T-helper 1 cell treated with Interleukin-12 subunit alpha and Interleukin-12 subunit beta and Interleukin-4 antibody, amounts not matched to agents 30 μg/mL and 1 μg/mL, for 36 hours (primary cell): ENCODE data around the gene CDH11.

Experiments
- H3K27ac Mint-ChIP-seq: one replicate; pipeline ENCODE4 v1.8.0; 2021; ENCODE audit warnings: mild to moderate bottlenecking, mixed read lengths
- H3K27me3 Mint-ChIP-seq: one replicate; pipeline ENCODE4 v1.8.0; 2021; ENCODE audit warnings: low read depth, mixed read lengths
- H3K36me3 Mint-ChIP-seq: one replicate; pipeline ENCODE4 v1.8.0; 2021; ENCODE audit warnings: low read depth, mixed read lengths
- H3K4me1 Mint-ChIP-seq: one replicate; pipeline ENCODE4 v1.8.0; 2021; ENCODE audit warnings: low read depth, mixed read lengths
- H3K4me3 Mint-ChIP-seq: one replicate; pipeline ENCODE4 v1.8.0; 2021; ENCODE audit warnings: mild to moderate bottlenecking, moderate library complexity, mixed read lengths
- H3K9me3 Mint-ChIP-seq: one replicate; pipeline ENCODE4 v1.8.0; 2021; ENCODE audit warnings: mixed read lengths

CDH11 gene

GRCh38 chr16:65003621-65004020 lies 118.2 kb downstream of the CDH11 start:
- Mint-ChIP-seq H3K27me3 (no peaks in the 10 kb centered on the region), H3K9me3 (peaks cover 4% of the 10 kb centered on the region), H3K36me3 (no peaks in the 10 kb centered on the region), H3K4me1 (no peaks in the 10 kb centered on the region), H3K4me3 (no peak overlapping the region), H3K27ac (no peak overlapping the region)

- no peaks in the 10 kb centered on the region for H3K27me3 Mint-ChIP-seq
- no peaks in the 10 kb centered on the region for H3K36me3 Mint-ChIP-seq
- no peak overlapping the region for H3K27ac Mint-ChIP-seq
- H3K9me3 Mint-ChIP-seq, result peaks cover 4% of the 10 kb centered on the region
- H3K4me1 Mint-ChIP-seq, result no peaks in the 10 kb centered on the region
- no peak overlapping the region for H3K4me3 Mint-ChIP-seq
Observed at GRCh38 chr16:65002265-65002664, 119.6 kb downstream of the CDH11 start.

GRCh38 chr16:65000654-65001053 lies 121.2 kb downstream of the CDH11 start:
- no peaks in the 10 kb centered on the region for H3K36me3 Mint-ChIP-seq
- no peaks in the 10 kb centered on the region for H3K4me1 Mint-ChIP-seq
- H3K27ac Mint-ChIP-seq, result no peak overlapping the region
- no peaks in the 10 kb centered on the region for H3K27me3 Mint-ChIP-seq
- H3K4me3 Mint-ChIP-seq, result no peak overlapping the region
- peaks cover 9% of the 10 kb centered on the region for H3K9me3 Mint-ChIP-seq

DNA sequence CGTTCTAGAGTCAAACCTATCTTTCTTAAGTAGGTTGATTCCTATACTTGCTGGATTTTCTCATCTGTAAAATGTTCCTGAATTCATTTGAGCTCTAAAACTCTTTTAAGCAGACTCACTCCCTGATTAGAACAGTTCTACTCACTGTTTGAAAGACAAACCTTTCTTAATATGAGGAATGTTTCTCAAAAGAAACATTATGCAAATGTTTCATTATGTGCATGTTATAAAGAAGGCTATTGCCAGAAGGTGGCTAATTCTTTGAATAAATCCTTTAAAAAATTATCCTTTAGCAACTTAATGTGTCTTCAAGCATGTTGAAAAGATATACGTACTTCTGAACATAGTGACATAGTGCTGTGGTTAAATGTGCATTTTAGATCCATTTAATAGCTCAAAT lies 124.1 kb downstream of the CDH11 start:
- H3K36me3 Mint-ChIP-seq, result no peaks in the 10 kb centered on the region
- no peak overlapping the region for H3K27ac Mint-ChIP-seq
- no peaks in the 10 kb centered on the region for H3K4me1 Mint-ChIP-seq
- no peak overlapping the region for H3K4me3 Mint-ChIP-seq
- no peaks in the 10 kb centered on the region for H3K27me3 Mint-ChIP-seq
- peaks cover 13% of the 10 kb centered on the region for H3K9me3 Mint-ChIP-seq

DNA sequence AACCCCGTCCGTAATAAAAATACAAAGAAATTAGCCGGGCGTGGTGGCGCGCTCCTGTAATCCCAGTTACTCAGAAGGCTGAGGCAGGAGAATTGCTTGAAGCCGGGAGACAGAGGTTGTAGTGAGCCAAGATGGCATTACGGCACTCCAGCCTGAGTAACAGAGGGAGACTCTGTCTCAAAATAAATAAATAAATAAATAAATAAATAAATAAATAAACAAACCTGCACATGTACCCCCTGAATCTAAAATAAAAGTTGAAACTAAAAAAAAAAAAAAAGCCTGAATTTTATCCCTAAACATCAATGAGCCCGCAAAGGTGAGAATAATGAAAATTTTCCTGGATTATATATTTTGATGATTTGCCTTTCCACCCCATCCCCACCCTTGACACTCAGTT lies 124.7 kb downstream of the CDH11 start:
- H3K4me1 Mint-ChIP-seq, result no peaks in the 10 kb centered on the region
- no peak overlapping the region for H3K27ac Mint-ChIP-seq
- H3K9me3 Mint-ChIP-seq, result peaks cover 13% of the 10 kb centered on the region
- H3K4me3 Mint-ChIP-seq, result no peak overlapping the region
- no peaks in the 10 kb centered on the region for H3K36me3 Mint-ChIP-seq
- H3K27me3 Mint-ChIP-seq, result no peaks in the 10 kb centered on the region

- Mint-ChIP-seq H3K9me3 (peaks cover 13% of the 10 kb centered on the region), H3K27ac (no peak overlapping the region), H3K4me1 (no peaks in the 10 kb centered on the region), H3K4me3 (no peak overlapping the region), H3K27me3 (no peaks in the 10 kb centered on the region), H3K36me3 (no peaks in the 10 kb centered on the region)
Observed at GRCh38 chr16:64996641-64997040, 125.2 kb downstream of the CDH11 start.

DNA sequence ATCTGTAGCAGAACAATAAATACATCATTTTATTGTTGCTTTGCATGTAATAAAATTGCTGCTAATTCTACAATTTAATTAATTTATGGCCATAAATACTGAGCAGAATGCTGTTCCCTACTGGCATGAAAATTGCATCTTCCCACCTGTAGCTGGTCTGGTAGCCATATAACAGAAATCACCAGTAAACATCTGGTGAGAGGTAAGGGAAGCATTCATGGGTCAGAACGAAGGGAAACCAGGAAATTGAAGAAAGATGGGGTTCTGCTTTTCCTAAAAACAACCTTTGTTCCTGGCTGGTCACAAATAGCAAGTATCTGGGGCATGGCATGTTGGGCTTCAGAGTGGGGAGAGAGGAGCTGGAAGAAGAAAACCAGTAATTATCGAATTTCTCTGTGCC lies 128.4 kb downstream of the CDH11 start:
- no peaks in the 10 kb centered on the region for H3K36me3 Mint-ChIP-seq
- H3K27ac Mint-ChIP-seq, result no peak overlapping the region
- no peaks in the 10 kb centered on the region for H3K4me1 Mint-ChIP-seq
- no peak overlapping the region for H3K4me3 Mint-ChIP-seq
- no peaks in the 10 kb centered on the region for H3K27me3 Mint-ChIP-seq
- H3K9me3 Mint-ChIP-seq, result peaks cover 17% of the 10 kb centered on the region

DNA sequence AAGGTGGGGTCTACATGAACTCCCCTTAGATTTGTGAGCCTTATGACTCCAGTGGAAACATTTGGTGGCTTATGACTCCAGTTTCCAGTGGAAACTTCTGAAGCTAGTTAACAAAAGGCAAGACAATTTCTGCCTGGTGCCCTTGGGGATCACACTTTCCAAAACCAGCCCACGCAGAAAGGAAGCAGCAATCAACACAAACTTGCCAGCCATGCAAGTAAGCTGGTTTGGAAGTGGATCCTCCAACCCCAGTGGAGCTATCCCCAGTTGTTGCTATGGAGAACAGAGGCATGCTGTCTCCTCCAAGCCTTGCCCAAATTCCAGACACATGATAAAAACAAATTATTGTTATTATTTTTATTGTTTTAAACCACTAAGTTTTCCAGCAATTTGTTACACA lies 130.9 kb downstream of the CDH11 start:
- Mint-ChIP-seq H3K9me3 (peaks cover 23% of the 10 kb centered on the region), H3K4me3 (no peak overlapping the region), H3K36me3 (no peaks in the 10 kb centered on the region), H3K4me1 (no peaks in the 10 kb centered on the region), H3K27ac (no peak overlapping the region), H3K27me3 (no peaks in the 10 kb centered on the region)

GRCh38 chr16:64990101-64990500 lies 131.8 kb downstream of the CDH11 start:
- Mint-ChIP-seq H3K36me3 (no peaks in the 10 kb centered on the region), H3K4me1 (no peaks in the 10 kb centered on the region)

GRCh38 chr16:64989050-64989449 lies 132.8 kb downstream of the CDH11 start:
- H3K9me3 Mint-ChIP-seq, result peaks cover 21% of the 10 kb centered on the region
- H3K4me3 Mint-ChIP-seq, result no peak overlapping the region
- no peak overlapping the region for H3K27ac Mint-ChIP-seq
- no peaks in the 10 kb centered on the region for H3K4me1 Mint-ChIP-seq
- H3K27me3 Mint-ChIP-seq, result no peaks in the 10 kb centered on the region
- H3K36me3 Mint-ChIP-seq, result no peaks in the 10 kb centered on the region

More at GRCh38 chr16:64990101-64990500, 131.8 kb downstream of the CDH11 start:
- H3K9me3 Mint-ChIP-seq, result peaks cover 18% of the 10 kb centered on the region
- no peak overlapping the region for H3K27ac Mint-ChIP-seq
- H3K4me3 Mint-ChIP-seq, result no peak overlapping the region
- H3K27me3 Mint-ChIP-seq, result no peaks in the 10 kb centered on the region

DNA sequence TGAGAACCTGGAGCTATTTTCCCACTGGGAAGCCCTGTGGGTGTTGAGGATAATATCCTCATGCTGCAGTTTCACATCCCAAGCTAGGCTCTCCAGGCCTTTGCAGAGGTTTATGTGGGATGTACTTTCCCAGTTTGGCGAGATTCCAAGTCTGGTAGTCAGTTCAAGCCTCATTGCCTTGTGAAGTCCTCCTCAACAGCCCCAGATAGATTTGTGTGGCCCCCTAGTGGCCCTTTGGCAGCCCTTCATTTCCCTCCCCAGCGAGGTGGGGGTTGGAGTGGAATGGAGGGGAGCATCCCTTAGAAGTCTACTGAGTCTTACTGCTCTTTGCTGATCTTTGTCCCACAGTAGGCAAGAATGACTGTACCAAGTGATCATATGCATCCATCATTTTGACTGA lies 137.9 kb downstream of the CDH11 start:
- Mint-ChIP-seq H3K27ac (no peak overlapping the region), H3K27me3 (no peaks in the 10 kb centered on the region), H3K4me1 (no peaks in the 10 kb centered on the region), H3K4me3 (no peak overlapping the region), H3K9me3 (peaks cover 14% of the 10 kb centered on the region), H3K36me3 (no peaks in the 10 kb centered on the region)

GRCh38 chr16:64983231-64983630 lies 138.6 kb downstream of the CDH11 start:
- H3K4me3 Mint-ChIP-seq, result no peak overlapping the region
- peaks cover 19% of the 10 kb centered on the region for H3K9me3 Mint-ChIP-seq
- H3K36me3 Mint-ChIP-seq, result no peaks in the 10 kb centered on the region
- no peaks in the 10 kb centered on the region for H3K4me1 Mint-ChIP-seq
- H3K27ac Mint-ChIP-seq, result no peak overlapping the region
- H3K27me3 Mint-ChIP-seq, result no peaks in the 10 kb centered on the region

DNA sequence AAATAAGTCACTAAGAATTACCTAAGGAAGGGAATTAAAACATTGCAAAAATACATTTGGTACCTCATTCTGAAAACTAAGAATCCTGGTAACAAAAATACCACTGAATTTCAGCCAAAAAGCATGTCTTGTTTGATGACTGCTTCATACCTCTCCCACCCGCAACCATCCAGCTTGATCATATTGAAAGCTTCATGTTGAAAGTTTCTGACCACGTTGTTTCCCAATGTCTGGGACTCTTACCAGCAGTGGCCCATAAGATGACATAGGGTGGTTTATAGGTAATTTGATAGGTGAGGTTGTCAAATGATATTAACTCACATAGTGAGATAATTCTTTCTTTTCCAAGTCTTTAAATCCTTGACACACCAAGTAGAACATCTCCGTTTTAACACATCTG lies 139.3 kb downstream of the CDH11 start:
- no peaks in the 10 kb centered on the region for H3K36me3 Mint-ChIP-seq
- peaks cover 19% of the 10 kb centered on the region for H3K9me3 Mint-ChIP-seq
- no peak overlapping the region for H3K4me3 Mint-ChIP-seq
- H3K27me3 Mint-ChIP-seq, result no peaks in the 10 kb centered on the region
- H3K4me1 Mint-ChIP-seq, result no peaks in the 10 kb centered on the region
- H3K27ac Mint-ChIP-seq, result no peak overlapping the region

DNA sequence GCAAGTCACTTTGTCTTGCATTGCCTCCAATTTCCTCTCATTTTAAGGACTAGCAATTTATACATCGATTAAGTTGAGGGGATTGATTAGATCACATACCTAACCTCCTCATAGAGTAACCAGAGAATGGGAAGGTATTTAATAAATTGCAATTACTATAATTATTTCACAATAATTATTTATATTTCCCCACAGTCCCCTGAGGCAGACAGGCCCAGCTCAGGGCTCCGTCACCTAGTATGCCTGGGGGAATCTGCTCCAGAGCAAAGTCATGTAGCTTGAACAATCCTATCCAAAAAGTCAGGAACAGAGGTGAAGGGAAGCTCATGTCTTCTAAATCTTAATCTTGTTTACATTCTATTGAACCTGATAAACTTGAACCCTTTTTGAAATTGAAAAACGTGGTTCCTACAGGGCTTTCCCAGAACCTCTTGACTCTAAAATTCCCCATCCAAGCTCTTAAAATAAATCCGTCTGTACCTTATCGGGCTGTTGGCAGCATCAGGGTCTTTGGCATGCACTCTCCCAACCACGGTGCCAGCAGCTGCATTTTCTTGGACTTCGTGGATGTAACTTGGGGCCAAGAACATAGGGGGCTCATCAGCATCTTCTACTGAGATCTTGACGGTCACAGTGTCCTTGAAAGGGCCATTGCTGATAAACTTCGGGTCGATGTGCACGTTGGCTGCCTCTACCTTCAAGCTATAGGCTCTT lies 140.1 kb downstream of the CDH11 start:
- Mint-ChIP-seq H3K9me3 (peaks cover 16% of the 10 kb centered on the region), H3K4me3 (no peak overlapping the region), H3K27me3 (no peaks in the 10 kb centered on the region), H3K4me1 (no peaks in the 10 kb centered on the region), H3K27ac (no peak overlapping the region), H3K36me3 (no peaks in the 10 kb centered on the region)

DNA sequence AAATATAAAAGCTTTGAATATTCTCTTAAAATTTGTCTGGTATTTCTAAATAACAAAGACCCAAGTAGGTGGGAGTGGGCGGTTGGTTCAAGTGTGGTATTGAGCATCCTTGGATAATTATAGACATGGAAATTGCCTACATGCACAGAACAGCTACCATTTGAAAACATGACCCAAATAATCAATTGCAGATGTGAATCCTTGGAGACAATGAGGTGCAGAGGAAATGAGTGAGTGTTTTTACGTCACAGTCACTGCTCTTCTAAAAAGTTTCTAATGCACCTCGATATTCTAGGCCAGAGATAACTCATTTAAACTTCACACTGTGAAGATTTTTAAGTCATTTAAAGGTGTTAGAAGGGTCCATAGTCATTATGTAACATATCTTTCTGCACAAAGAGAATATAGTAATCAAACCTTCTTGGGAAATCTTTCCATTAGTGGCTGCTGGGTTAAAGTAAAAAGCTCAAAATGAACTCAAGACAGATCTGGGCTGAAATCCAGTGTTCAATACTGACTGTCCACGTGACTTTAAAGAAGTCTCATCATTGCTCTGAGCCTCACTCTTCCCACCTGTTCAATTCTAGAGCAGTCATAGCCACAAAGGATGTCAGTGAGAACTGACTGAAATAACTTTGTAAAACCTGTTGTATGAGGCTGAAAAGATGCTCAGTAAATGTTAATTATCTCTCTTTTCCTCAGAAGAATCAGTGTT lies 144.5 kb downstream of the CDH11 start:
- Mint-ChIP-seq H3K27ac (no peak overlapping the region), H3K4me1 (no peaks in the 10 kb centered on the region), H3K27me3 (no peaks in the 10 kb centered on the region), H3K36me3 (no peaks in the 10 kb centered on the region), H3K4me3 (no peak overlapping the region), H3K9me3 (peaks cover 21% of the 10 kb centered on the region)
